Mesendoderm (in vitro differentiated cells): ENCODE data around the gene APOBEC4.

Experiments
- DNase-seq: peaks from one replicate; pipeline ENCODE4 v3.0.0; 2013
- H2AK5ac ChIP-seq: 2 replicates; pipeline ENCODE4 v1.6.1; 2013; ENCODE audit warnings: low read length, inconsistent platforms
- H2BK120ac ChIP-seq: 2 replicates; pipeline ENCODE4 v1.6.1; 2013; ENCODE audit warnings: low read depth, mild to moderate bottlenecking, low read length, moderate library complexity, mixed read lengths
- H2BK15ac ChIP-seq: replicated peaks from 2 replicates; pipeline ENCODE4 v1.6.1; 2013; ENCODE audit warnings: low read depth, mild to moderate bottlenecking, moderate library complexity
- H2BK5ac ChIP-seq: 2 replicates; pipeline ENCODE4 v1.6.1; 2013; ENCODE audit warnings: low read length, inconsistent platforms
- H3K18ac ChIP-seq: 2 replicates; pipeline ENCODE4 v1.6.1; 2013; ENCODE audit warnings: mild to moderate bottlenecking, low read length, mixed read lengths
- H3K23ac ChIP-seq: one replicate; pipeline ENCODE4 v1.6.1; 2013; ENCODE audit warnings: low read length
- H3K27ac ChIP-seq: 2 replicates; pipeline ENCODE4 v1.5.1; 2013; ENCODE audit warnings: low read depth, mild to moderate bottlenecking, inconsistent platforms, low read length, moderate library complexity
- H3K27me3 ChIP-seq: 2 replicates; pipeline ENCODE4 v1.6.1; 2013; ENCODE audit warnings: low read length, control low read depth, mild to moderate bottlenecking, inconsistent platforms; ENCODE audit not compliant: insufficient read depth, poor library complexity
- H3K36me3 ChIP-seq: 2 replicates; pipeline ENCODE4 v1.6.1; 2013; ENCODE audit warnings: low read length, inconsistent platforms; ENCODE audit not compliant: control insufficient read depth, insufficient read depth
- H3K4ac ChIP-seq: one replicate; pipeline ENCODE4 v1.6.1; 2013; ENCODE audit warnings: low read depth, mild to moderate bottlenecking, low read length, moderate library complexity
- H3K4me1 ChIP-seq: 2 replicates; pipeline ENCODE4 v1.6.1; 2013; ENCODE audit warnings: low read depth, low read length, inconsistent platforms; ENCODE audit not compliant: control insufficient read depth
- H3K4me2 ChIP-seq: 2 replicates; pipeline ENCODE4 v1.6.1; 2013; ENCODE audit warnings: low read length
- H3K4me3 ChIP-seq: 2 replicates; pipeline ENCODE4 v1.5.1; 2013; ENCODE audit warnings: mild to moderate bottlenecking, low read length
- H3K56ac ChIP-seq: one replicate; pipeline ENCODE4 v1.6.1; 2013; ENCODE audit warnings: low read length
- H3K79me1 ChIP-seq: 2 replicates; pipeline ENCODE4 v1.6.1; 2013; ENCODE audit warnings: low read length, inconsistent platforms
- H3K79me2 ChIP-seq: 2 replicates; pipeline ENCODE4 v1.6.1; 2013; ENCODE audit warnings: mild to moderate bottlenecking, low read length; ENCODE audit not compliant: control insufficient read depth, insufficient read depth
- H3K9ac ChIP-seq: 2 replicates; pipeline ENCODE4 v1.6.1; 2013; ENCODE audit warnings: low read length, inconsistent platforms
- H4K5ac ChIP-seq: one replicate; pipeline ENCODE4 v1.6.1; 2013; ENCODE audit warnings: low read length
- H4K8ac ChIP-seq: one replicate; pipeline ENCODE4 v1.6.1; 2013; ENCODE audit warnings: low read depth, mild to moderate bottlenecking, control low read depth, low read length, moderate library complexity
- WGBS: extraction: QIAGEN DNeasy Blood & Tissue Kit; methylation state at CpG from one replicate; pipeline ENCODE4 v1.1.7; 2013; ENCODE audit warnings: low lambda C conversion rate, missing lambda C conversion rate; ENCODE audit not compliant: insufficient coverage; ENCODE audit errors: extremely low coverage; 5-methylcytosine and 5-hydroxymethylcytosine counted together

APOBEC4 gene

DNA sequence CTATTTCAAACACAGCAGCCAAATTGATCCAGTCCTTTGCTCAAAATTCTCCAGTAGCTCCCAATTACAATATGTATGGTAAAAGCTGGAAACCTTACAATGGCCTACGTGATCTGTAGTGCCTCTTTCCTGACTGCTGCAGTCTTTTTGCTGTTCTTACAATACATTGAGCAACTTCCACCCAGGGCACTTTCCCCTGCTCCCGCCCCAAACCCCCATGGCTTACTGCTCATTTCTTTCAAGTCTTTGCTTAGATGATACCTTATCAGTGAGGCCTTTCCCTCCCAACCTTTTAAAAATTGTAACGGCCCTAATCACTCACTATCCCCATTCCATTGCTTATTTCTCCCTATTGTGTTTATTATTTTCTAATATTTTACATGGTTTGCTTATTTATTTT, 43.9 kb upstream of the APOBEC4 start:
- H3K27me3 ChIP-seq = no peaks in the 10 kb centered on the region
- whole genome bisulfite sequencing = no CpG with 5 or more reads among the region's 3 CpGs
- H2BK5ac ChIP-seq = no peak overlapping the region
- H2BK120ac ChIP-seq = no peak overlapping the region
- DNase-seq = no peak
- H3K79me1 ChIP-seq = no peaks in the 10 kb centered on the region
- H3K18ac ChIP-seq = no peak overlapping the region
- H3K4me2 ChIP-seq = no peak overlapping the region
- no peak overlapping the region for H4K8ac ChIP-seq
- no peak overlapping the region for H3K23ac ChIP-seq
- no peak overlapping the region for H2BK15ac ChIP-seq
- no peak overlapping the region for H3K9ac ChIP-seq
- no peaks in the 10 kb centered on the region for H3K79me2 ChIP-seq
- H2AK5ac ChIP-seq = no peak overlapping the region
- H3K4ac ChIP-seq = no peak overlapping the region
- no peak overlapping the region for H3K56ac ChIP-seq
- H3K27ac ChIP-seq = no peak overlapping the region
- H3K36me3 ChIP-seq = no peaks in the 10 kb centered on the region
- H3K4me3 ChIP-seq = no peak overlapping the region
- H3K4me1 ChIP-seq = no peaks in the 10 kb centered on the region
- H4K5ac ChIP-seq = no peak overlapping the region

DNA sequence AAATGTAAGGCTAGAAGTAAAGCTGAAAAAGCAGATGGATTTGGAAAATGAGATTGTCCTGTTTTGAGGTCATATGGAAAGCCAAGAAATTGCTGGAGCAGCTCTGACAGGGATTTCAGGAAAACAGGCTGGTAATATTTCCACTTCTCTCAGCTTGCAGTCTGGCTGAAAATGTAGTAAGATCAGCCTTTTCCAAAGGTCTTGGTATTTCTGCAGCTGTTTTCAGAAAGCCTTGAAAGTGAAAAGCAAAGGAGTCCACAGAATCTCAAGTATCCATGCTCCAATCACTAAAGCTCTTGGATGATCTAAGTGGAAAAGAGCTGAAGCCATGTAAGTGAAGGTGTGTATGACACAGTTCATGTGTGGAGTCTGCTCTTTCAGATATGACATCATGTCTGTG, 41.6 kb upstream of the APOBEC4 start:
- Histone ChIP-seq H3K79me1 (no peaks in the 10 kb centered on the region), H3K4me3 (no peak overlapping the region), H4K5ac (no peak overlapping the region), H3K4me1 (no peaks in the 10 kb centered on the region), H2BK120ac (no peak overlapping the region), H3K4ac (no peak overlapping the region), H3K27me3 (no peaks in the 10 kb centered on the region), H3K27ac (no peak overlapping the region), H3K56ac (no peak overlapping the region), H3K36me3 (no peaks in the 10 kb centered on the region), H3K18ac (no peak overlapping the region), H2BK5ac (no peak overlapping the region), H3K9ac (no peak overlapping the region), H2AK5ac (no peak overlapping the region), H3K23ac (no peak overlapping the region), H4K8ac (no peak overlapping the region), H3K4me2 (no peak overlapping the region), H2BK15ac (no peak overlapping the region), H3K79me2 (no peaks in the 10 kb centered on the region)
- no peak for DNase-seq

DNA sequence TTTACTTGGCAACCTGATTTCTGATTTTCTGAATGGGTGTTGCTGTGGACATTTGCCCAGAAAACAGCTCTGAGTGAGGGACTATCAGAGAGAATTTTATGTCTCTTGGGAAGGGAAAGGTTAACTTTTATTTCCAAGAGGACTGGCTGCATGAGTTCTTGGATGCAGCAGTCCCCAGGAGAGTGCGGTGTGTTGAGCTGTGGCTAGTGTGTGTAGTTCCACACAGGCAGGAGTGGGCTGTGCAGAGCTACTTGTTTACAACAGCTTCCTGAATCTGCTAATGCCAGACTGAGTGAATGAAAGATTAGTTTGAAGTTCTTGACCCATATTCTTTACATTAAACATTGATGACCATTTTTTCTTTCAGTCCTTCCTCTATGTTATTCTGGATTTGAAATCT, 41.0 kb upstream of the APOBEC4 start:
- Histone ChIP-seq H2AK5ac (no peak overlapping the region), H4K8ac (peak overlapping the region; percentile 39), H3K23ac (no peak overlapping the region), H3K36me3 (no peaks in the 10 kb centered on the region), H4K5ac (no peak overlapping the region), H3K9ac (no peak overlapping the region), H3K4me2 (no peak overlapping the region), H2BK120ac (no peak overlapping the region), H3K79me2 (no peaks in the 10 kb centered on the region), H3K4me3 (no peak overlapping the region), H3K4ac (no peak overlapping the region), H2BK15ac (no peak overlapping the region), H3K27ac (no peak overlapping the region), H3K27me3 (no peaks in the 10 kb centered on the region), H3K79me1 (no peaks in the 10 kb centered on the region), H3K56ac (no peak overlapping the region), H2BK5ac (no peak overlapping the region), H3K4me1 (no peaks in the 10 kb centered on the region), H3K18ac (no peak overlapping the region)
- WGBS = no CpG with 5 or more reads among the region's 1 CpG
- no peak for DNase-seq

DNA sequence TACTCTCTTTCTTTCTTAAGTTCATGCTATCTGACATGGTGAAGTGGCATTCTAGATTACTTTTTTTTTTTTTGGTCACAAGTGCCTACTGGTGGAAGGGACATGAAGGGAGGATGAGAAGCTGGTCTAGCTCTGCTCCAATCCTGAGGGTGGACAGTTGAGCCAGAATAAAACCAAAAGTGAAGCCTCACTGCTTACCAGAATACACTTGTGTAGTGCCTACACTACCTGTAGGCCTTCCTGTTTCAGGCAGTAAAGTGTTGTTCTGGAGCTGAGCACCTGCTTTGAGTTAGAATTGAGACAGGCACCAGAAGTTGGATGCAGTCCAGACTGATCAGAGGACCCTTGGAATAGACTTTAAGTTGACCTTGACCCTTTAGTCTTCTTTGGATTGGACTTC, 40.4 kb upstream of the APOBEC4 start:
- no peak overlapping the region for H3K56ac ChIP-seq
- H4K5ac ChIP-seq = no peak overlapping the region
- no peak for DNase-seq
- H2BK15ac ChIP-seq = no peak overlapping the region
- no peak overlapping the region for H2BK120ac ChIP-seq
- H2AK5ac ChIP-seq = no peak overlapping the region
- no peaks in the 10 kb centered on the region for H3K27me3 ChIP-seq
- H3K79me1 ChIP-seq = no peaks in the 10 kb centered on the region
- H3K18ac ChIP-seq = no peak overlapping the region
- H3K27ac ChIP-seq = no peak overlapping the region
- H3K36me3 ChIP-seq = no peaks in the 10 kb centered on the region
- no peak overlapping the region for H3K4me3 ChIP-seq
- no peak overlapping the region for H3K4ac ChIP-seq
- no peak overlapping the region for H4K8ac ChIP-seq
- H2BK5ac ChIP-seq = no peak overlapping the region
- no peak overlapping the region for H3K23ac ChIP-seq
- H3K79me2 ChIP-seq = no peaks in the 10 kb centered on the region
- no peak overlapping the region for H3K9ac ChIP-seq
- no peak overlapping the region for H3K4me2 ChIP-seq
- H3K4me1 ChIP-seq = no peaks in the 10 kb centered on the region

DNA sequence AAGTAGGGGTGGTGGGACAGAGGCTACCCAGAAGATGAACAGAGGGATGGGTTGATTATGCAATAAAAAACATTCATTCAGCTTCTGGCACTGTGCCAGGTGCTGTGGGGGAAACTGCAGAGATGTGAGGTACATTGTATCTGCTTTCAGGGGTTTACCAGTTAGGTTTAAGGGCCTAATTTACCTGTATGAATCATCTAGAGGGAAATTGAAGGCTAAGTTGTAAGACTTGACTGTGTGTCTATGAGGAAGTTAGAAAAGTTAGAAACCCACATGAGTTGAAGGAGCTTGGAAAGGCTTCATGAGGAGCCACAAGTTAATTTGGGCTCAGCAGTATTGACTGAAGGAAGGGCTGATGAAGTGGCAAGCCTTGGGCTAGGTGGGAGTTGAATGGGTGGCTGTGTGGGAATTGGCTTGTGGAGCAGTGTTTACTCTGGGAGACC, 36.7 kb upstream of the APOBEC4 start:
- no peaks in the 10 kb centered on the region for H3K79me1 ChIP-seq
- no peak for DNase-seq
- no peak overlapping the region for H3K4me3 ChIP-seq
- H3K4me1 ChIP-seq = no peaks in the 10 kb centered on the region
- H2BK120ac ChIP-seq = no peak overlapping the region
- H4K8ac ChIP-seq = no peak overlapping the region
- no peak overlapping the region for H3K23ac ChIP-seq
- no peak overlapping the region for H2AK5ac ChIP-seq
- H3K4ac ChIP-seq = no peak overlapping the region
- H3K56ac ChIP-seq = no peak overlapping the region
- no peak overlapping the region for H3K27ac ChIP-seq
- no peaks in the 10 kb centered on the region for H3K79me2 ChIP-seq
- H3K4me2 ChIP-seq = no peak overlapping the region
- no peaks in the 10 kb centered on the region for H3K27me3 ChIP-seq
- H3K36me3 ChIP-seq = no peaks in the 10 kb centered on the region
- no peak overlapping the region for H2BK15ac ChIP-seq
- no peak overlapping the region for H3K9ac ChIP-seq
- H2BK5ac ChIP-seq = no peak overlapping the region
- no peak overlapping the region for H3K18ac ChIP-seq
- no peak overlapping the region for H4K5ac ChIP-seq

DNA sequence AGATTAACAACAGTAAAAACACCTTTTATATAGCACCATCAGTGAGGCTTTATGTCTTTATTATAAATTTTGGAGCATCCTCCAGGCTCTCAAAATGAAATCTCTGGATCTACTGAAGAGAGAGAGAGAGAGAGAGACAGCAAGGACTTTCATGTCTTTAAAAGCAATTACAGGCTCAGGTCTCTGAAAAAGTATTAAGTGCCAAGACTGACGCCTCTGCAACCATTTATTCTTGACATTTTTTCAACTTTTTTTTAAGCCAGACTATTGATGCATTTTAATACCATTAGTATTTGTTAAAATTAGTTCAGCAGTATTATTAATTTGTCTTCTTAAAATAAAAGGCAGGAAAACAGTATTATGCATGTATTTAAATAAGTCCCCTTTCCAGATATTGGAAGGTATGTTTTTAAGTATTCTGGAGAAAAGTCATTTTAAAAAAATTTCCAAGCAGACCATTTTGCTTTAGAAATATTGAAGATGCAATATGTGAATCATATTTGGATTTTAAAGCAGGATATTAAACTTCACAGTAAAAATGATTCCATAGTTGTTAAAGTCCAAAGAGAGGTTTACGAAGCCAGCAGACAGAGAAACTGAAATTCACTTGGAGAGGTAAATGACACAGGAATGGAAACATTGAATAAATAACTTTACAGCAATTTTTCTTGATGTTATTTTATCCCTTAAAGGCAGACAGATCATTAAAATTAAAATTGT, 35.4 kb upstream of the APOBEC4 start:
- no peak overlapping the region for H3K4me3 ChIP-seq
- no peaks in the 10 kb centered on the region for H3K79me1 ChIP-seq
- H2BK15ac ChIP-seq = no peak overlapping the region
- H4K5ac ChIP-seq = no peak overlapping the region
- no peak for DNase-seq
- no peak overlapping the region for H3K23ac ChIP-seq
- no peak overlapping the region for H3K9ac ChIP-seq
- H2BK5ac ChIP-seq = no peak overlapping the region
- no peaks in the 10 kb centered on the region for H3K36me3 ChIP-seq
- no peaks in the 10 kb centered on the region for H3K27me3 ChIP-seq
- H3K4me2 ChIP-seq = no peak overlapping the region
- no peak overlapping the region for H4K8ac ChIP-seq
- no peak overlapping the region for H2BK120ac ChIP-seq
- H3K56ac ChIP-seq = no peak overlapping the region
- no peaks in the 10 kb centered on the region for H3K4me1 ChIP-seq
- H3K27ac ChIP-seq = no peak overlapping the region
- no peaks in the 10 kb centered on the region for H3K79me2 ChIP-seq
- no CpG with 5 or more reads among the region's 2 CpGs for WGBS
- H3K4ac ChIP-seq = no peak overlapping the region
- no peak overlapping the region for H2AK5ac ChIP-seq
- no peak overlapping the region for H3K18ac ChIP-seq
